ENCODE measurements around the gene FOSL2.

The FOSL2 gene

GRCh38 chr2:28451793-28452533, 59.3 kb downstream of the FOSL2 start:
- Mint-ChIP-seq H3K27ac (no peak overlapping the region), H3K27me3 (peaks cover 6% of the 10 kb centered on the region), H3K4me3 (no peak overlapping the region), H3K9me3 (no peaks in the 10 kb centered on the region), H3K36me3 (no peaks in the 10 kb centered on the region), H3K4me1 (no peaks in the 10 kb centered on the region)
- DNase-seq (ENCODE audit: low spot score in 2 of 2) = no peak
- no peak for ATAC-seq (ENCODE audit: low read depth)

GRCh38 chr2:28452534-28453081, 60.0 kb downstream of the FOSL2 start:
- DNase-seq (ENCODE audit: low spot score in 2 of 2) (peak; percentile 35 to 58), ATAC-seq (ENCODE audit: low read depth) (peak; percentile 50)
- H3K9me3 Mint-ChIP-seq = no peaks in the 10 kb centered on the region
- no peak overlapping the region for H3K27ac Mint-ChIP-seq
- no peaks in the 10 kb centered on the region for H3K36me3 Mint-ChIP-seq
- H3K4me3 Mint-ChIP-seq = no peak overlapping the region
- peaks cover 6% of the 10 kb centered on the region for H3K27me3 Mint-ChIP-seq
- H3K4me1 Mint-ChIP-seq = no peaks in the 10 kb centered on the region

- Mint-ChIP-seq H3K27ac (no peak overlapping the region), H3K4me3 (no peak overlapping the region), H3K4me1 (no peaks in the 10 kb centered on the region), H3K9me3 (no peaks in the 10 kb centered on the region), H3K27me3 (peaks cover 6% of the 10 kb centered on the region), H3K36me3 (no peaks in the 10 kb centered on the region)
- ATAC-seq (ENCODE audit: low read depth) (no peak), DNase-seq (ENCODE audit: low spot score in 2 of 2) (no peak)
These were observed 60.7 kb downstream of the FOSL2 start for GRCh38 chr2:28453396-28453795.

GRCh38 chr2:28454016-28454930, 61.6 kb downstream of the FOSL2 start:
- DNase-seq (ENCODE audit: low spot score in 2 of 2) (no peak), ATAC-seq (ENCODE audit: low read depth) (no peak)
- Mint-ChIP-seq H3K27ac (no peak overlapping the region), H3K27me3 (peaks cover 6% of the 10 kb centered on the region), H3K4me3 (no peak overlapping the region), H3K4me1 (no peaks in the 10 kb centered on the region), H3K36me3 (no peaks in the 10 kb centered on the region), H3K9me3 (no peaks in the 10 kb centered on the region)

GRCh38 chr2:28457237-28457636, 64.6 kb downstream of the FOSL2 start:
- ATAC-seq (ENCODE audit: low read depth) = no peak
- H3K9me3 Mint-ChIP-seq = peaks cover 2% of the 10 kb centered on the region
- no peaks in the 10 kb centered on the region for H3K4me1 Mint-ChIP-seq
- no peak overlapping the region for H3K27ac Mint-ChIP-seq
- DNase-seq (ENCODE audit: low spot score in 2 of 2) = no peak
- no peak overlapping the region for H3K4me3 Mint-ChIP-seq
- H3K27me3 Mint-ChIP-seq = peaks cover 3% of the 10 kb centered on the region
- no peaks in the 10 kb centered on the region for H3K36me3 Mint-ChIP-seq

- no peaks in the 10 kb centered on the region for H3K36me3 Mint-ChIP-seq
- peaks cover 5% of the 10 kb centered on the region for H3K9me3 Mint-ChIP-seq
- no peaks in the 10 kb centered on the region for H3K4me1 Mint-ChIP-seq
- H3K4me3 Mint-ChIP-seq = no peak overlapping the region
- H3K27ac Mint-ChIP-seq = no peak overlapping the region
- peaks cover 7% of the 10 kb centered on the region for H3K27me3 Mint-ChIP-seq
- no peak for ATAC-seq (ENCODE audit: low read depth)
- DNase-seq (ENCODE audit: low spot score in 2 of 2) = no peak
These were observed 68.4 kb downstream of the FOSL2 start for GRCh38 chr2:28461056-28461455.

- DNase-seq (ENCODE audit: low spot score in 2 of 2) (no peak), ATAC-seq (ENCODE audit: low read depth) (no peak)
- H3K36me3 Mint-ChIP-seq = no peaks in the 10 kb centered on the region
- peaks cover 5% of the 10 kb centered on the region for H3K9me3 Mint-ChIP-seq
- H3K4me1 Mint-ChIP-seq = no peaks in the 10 kb centered on the region
- peaks cover 7% of the 10 kb centered on the region for H3K27me3 Mint-ChIP-seq
- H3K27ac Mint-ChIP-seq = no peak overlapping the region
- no peak overlapping the region for H3K4me3 Mint-ChIP-seq
These were observed 69.5 kb downstream of the FOSL2 start for GRCh38 chr2:28462122-28462521.

- no peak for DNase-seq (ENCODE audit: low spot score in 2 of 2)
- Mint-ChIP-seq H3K4me1 (no peaks in the 10 kb centered on the region), H3K9me3 (peaks cover 5% of the 10 kb centered on the region), H3K27me3 (peaks cover 10% of the 10 kb centered on the region), H3K36me3 (no peaks in the 10 kb centered on the region), H3K27ac (no peak overlapping the region), H3K4me3 (no peak overlapping the region)
- ATAC-seq (ENCODE audit: low read depth) = no peak
These were observed 70.7 kb downstream of the FOSL2 start for GRCh38 chr2:28463211-28463816.

GRCh38 chr2:28463893-28464292, 71.2 kb downstream of the FOSL2 start:
- Mint-ChIP-seq H3K27me3 (peaks cover 11% of the 10 kb centered on the region), H3K36me3 (no peaks in the 10 kb centered on the region), H3K27ac (no peak overlapping the region), H3K4me3 (no peak overlapping the region), H3K4me1 (no peaks in the 10 kb centered on the region), H3K9me3 (peaks cover 5% of the 10 kb centered on the region)
- DNase-seq (ENCODE audit: low spot score in 2 of 2) (no peak), ATAC-seq (ENCODE audit: low read depth) (no peak)

- no peak for DNase-seq (ENCODE audit: low spot score in 2 of 2)
- ATAC-seq (ENCODE audit: low read depth) = no peak
- Mint-ChIP-seq H3K4me3 (no peak overlapping the region), H3K36me3 (no peaks in the 10 kb centered on the region), H3K9me3 (peaks cover 5% of the 10 kb centered on the region), H3K27me3 (peaks cover 11% of the 10 kb centered on the region), H3K27ac (no peak overlapping the region), H3K4me1 (peaks cover 3% of the 10 kb centered on the region)
These were observed 72.7 kb downstream of the FOSL2 start for GRCh38 chr2:28465148-28465885.
